T47D (cell line): ENCODE measurements around the gene INHBA.
A peak's percentile ranks its signal among the peaks of the same experiment; 100 is the strongest.

Experiments used
- DNase-seq, 2 experiments: peaks; one replicate each; pipeline versions ENCODE4 v3.0.0 to v3.0.0-alpha.2; 2011 to 2012; ENCODE audit warnings: low read depth in 1 of 2, low spot score in 1 of 2
- JUND ChIP-seq: IDR thresholded peaks from 2 replicates; pipeline ENCODE4 v1.6.1; 2012; ENCODE audit warnings: low read depth
- in situ Hi-C: cut with HindIII; loops from 2 replicates; pipeline ENCODE4 v1.10.0; 2016; ENCODE audit warnings: low sequenced_read_pairs, low pct_unique_long_range_greater_than_20kb

Gene INHBA

DNA sequence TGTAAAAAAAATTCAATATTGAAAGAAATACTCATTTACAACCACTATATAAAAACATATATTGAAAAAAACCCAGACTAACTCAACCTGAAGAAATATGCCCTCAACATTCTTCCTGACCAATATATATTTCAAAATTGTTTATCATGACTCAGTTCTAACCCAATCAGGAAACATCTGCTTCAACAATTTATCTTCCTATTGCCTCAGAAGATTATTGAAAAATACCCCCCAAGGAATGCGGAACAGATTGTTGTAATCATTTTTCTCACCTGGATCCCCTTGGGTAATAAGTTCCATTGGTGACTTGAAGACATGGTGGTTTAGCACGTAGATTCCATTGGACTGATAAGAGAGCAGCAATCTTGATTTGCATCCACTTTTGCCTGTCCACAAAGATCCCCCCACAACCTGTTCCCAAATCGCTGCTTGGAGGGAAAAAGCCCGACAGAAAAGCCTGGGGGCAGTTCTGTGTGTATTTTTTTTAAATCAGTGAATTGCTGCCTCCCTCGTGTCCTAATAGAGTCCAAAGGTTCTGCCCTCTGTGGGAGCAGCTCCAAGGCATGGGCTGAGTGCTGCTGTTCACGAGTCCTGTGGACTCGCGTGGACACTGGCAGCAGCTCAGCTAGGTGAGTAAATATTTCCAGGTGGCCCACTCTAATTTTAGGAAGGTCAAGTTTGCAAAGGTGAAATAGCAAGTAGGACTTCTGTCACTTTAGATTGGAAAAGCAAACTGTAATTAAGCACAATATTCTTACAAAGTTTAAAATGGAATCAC lies 5.9 kb upstream of the INHBA start:
- TF ChIP-seq JUND = no peak
- in situ Hi-C loops = no loop called here
- DNase-seq = no peak

DNA sequence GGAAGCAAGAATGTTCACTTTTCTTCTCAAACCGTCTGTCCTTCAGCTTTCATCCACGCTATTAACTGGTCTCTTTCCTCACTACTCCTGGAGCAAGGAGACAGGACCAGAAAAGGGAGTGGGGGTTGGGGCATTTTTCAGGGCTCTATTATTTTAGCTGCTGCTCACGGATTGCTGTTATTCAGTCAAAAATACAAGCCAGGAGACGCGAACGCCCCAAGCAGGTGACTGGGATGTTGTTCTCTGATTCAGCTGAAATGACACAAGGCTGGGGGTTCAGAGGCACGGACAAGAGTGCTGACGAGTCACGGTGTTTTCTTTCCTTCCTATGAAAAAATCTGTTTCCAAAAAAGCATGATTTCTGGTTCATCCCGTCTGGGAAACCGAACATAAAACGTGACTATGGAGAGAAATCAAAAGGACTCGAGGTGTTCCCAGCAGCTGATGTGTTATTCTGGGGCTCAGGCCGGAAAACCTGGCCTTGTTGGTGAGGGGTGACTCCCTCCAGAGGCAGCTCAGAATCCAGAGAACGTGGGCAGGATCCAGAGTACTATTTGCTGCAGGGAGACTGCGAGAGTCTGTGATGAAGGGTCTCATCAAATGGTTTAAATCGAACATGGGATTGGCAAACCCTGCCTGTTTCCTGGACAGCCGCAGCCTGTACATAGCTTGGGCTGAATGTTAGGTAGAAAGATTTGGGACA lies 3.5 kb upstream of the INHBA start:
- DNase-seq = no peak
- in situ Hi-C loops = no loop called here
- no peak for TF ChIP-seq JUND

DNA sequence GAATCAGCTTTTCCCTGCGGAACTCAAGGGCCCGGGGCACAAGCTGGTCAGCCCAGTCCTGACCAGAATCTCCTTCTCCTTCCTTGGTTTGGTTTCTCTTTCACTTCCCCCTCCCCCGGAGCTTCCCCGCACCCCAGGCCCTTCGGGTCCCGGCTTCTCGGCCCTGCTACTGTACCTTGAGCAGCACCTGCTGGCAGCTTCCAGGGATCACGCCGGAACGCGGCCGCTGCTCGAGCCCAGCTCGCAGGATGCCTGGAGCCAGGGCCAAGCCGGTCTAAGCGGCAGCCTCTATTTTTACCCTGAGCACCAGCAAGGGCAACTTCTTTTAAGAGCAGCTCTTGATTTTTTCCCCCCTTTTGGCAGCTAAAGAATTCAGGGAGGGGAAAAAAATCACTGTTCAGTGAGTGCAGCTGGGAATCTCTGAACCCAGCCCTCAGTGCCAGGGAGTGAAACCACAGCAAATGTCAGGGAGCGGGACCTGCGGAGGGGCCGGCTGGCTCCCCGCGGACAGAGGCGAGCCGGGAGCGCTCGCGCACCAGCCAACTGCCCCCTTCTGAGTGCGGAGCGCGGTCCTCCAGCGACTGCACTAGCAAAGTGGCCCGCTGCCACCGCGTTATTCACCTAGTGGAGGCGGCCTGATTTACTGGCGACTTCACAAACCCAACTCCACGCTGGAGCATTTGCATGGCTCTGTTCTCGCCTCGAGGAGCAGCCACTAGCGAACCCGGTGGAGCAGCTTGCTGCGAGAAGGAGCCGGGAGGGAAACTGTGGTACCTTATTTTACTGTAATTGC lies 2.4 kb upstream of the INHBA start:
- peak; percentile 89 to 94 for DNase-seq
- in situ Hi-C loops = no loop called here
- TF ChIP-seq JUND = no peak

DNA sequence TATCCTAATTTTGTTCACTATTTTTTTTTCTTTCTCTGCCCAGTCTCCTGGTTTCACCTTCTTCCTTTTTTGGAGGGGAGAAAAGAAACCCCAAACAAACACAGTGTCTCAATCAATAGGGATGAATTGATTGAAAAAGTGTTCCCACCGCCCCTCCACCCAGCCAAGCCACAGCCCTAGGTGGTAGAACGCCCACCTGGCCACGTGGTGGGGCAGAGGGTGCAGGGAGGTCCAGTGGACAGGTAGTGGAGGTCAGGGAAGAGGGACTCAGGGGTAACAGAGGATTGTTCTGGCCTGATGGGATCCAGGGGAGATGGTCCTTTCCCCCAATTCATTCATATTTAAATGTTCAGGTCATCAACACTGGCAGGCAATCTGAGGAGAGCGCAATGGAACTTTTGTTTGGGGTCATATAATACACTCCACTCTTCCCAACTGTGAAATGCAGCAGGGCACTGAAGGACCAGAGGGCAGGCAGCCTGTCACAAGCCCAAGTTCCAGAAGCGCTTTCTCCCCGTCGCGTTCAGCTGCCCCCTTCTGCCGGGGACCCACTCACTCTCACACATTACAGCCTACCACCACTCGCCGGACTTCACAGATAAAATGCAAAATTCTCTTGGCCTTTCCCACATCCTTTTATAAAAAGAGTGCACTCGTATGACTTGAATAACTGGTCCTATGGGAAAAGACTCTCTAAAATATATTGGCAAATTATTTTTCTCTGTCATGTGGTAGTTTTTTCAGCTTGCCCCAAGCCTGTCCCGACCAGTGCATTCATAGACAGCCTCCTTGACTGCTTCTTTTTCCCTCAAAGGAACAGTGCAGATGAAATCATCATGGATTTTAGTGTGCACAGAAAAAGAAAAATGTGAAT lies 1.6 kb downstream of the INHBA start:
- no peak for DNase-seq
- in situ Hi-C loops = no loop called here
- no peak for TF ChIP-seq JUND

DNA sequence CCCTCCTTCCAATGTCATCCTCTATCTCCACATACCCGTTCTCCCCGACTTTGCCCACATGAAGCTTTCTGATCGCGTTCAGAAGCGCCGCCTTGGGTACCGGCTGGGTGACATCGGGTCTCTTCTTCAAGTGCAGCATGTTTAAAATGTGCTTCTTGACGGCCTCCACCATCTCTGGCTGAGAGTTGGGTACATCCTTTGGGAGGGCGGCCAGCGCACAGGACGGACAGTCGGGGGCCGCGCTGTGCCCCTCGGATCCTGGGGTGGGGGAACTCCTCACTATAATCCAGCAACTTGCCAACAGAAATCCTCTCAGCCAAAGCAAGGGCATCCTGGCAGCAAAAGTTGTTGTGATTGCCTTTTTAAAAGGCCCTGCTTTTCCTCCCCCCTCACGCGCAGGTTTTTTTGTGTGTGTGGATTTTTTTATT lies 2.8 kb downstream of the INHBA start:
- TF ChIP-seq JUND = no peak
- in situ Hi-C loops = no loop called here
- DNase-seq = no peak

DNA sequence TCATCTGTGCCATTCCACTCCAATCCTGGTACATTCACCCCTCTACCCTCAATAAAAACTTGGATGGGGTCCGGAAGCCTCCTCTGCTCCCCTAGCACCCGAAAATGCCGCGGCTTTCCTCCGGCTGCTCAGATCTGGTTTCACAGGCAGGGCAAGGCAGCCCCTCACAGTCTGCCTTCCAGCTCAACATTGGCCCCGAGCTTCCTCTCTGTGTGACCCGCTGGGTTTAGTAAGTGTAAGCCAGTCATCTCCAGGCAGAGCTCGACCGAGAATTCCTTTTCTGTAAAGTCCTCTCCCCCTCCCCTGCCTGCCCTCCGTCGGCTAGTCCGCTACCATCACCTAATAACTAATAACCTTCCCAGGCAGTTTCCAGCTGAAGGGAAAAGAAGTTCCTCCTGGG lies 3.4 kb downstream of the INHBA start:
- TF ChIP-seq JUND = no peak
- no peak for DNase-seq
- in situ Hi-C loops = no loop called here

DNA sequence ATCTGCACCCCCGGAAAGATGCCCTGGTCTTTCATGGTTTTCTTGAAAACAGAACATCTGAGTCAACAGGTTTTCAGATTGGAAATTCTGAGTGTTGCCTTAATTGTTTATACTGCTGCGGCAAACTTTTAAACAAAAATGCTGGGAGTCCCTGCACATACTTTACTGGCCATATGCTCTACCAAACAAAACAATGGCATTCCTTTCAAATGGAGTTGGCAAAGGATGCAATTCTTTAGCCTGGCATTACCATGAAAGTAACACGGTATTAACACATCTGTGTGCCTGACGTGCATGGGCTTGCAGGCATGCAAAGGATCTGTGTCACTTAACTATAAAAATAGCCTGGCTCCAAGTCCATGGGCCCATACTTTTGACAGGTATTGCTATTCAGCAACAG lies 4.2 kb downstream of the INHBA start:
- no peak for TF ChIP-seq JUND
- no peak for DNase-seq
- in situ Hi-C loops = no loop called here

DNA sequence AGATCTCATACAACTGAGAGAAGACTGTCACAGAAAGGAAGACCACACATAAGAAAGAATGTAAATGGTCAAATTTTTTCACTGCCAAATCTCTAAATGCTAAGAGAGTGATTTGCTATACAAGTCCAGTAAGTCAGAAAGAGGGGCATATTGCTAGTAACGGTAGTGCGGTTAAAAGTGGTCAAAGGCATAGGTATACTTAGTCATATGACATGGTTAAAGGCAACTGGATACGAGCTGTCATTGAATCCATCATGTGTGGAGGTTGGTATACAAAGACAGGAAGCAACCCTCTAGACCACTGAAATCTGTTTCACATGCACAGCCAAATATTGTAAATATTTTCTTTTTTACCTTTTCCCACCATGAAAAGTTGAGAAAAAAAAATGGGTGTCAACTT lies 4.8 kb downstream of the INHBA start:
- in situ Hi-C loops = no loop called here

DNA sequence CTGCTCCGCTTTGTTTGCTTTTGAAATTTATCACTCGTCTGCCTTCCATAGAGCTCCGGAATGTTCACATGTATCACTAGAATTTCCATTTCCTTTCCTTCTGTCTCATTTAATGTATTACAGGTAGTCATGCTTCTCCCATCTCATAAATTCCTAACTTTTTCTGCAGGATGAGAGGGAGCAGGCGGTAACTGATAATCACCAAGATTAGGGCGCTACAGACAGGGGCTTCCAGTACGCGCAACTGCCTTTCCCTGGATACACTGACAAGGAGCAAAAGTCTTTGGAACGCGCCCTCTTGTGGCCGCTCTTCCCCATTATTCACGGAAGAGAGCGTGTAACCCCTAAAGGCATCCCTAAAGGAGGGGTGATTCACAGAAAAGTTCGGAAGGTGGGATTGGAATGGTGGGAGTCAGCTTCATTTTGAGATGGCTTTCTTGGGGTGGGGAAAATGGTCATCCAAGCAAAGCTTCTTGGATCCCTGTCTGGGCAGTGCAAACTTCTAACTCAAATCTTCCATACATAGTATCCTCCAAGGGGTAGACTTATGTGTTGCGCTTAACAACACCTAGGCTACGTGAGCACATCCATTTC lies 6.5 kb downstream of the INHBA start:
- no peak for TF ChIP-seq JUND
- DNase-seq = peak; percentile 64 to 85
- in situ Hi-C loops = no loop called here

More for the DNA sequence above, 4.8 kb downstream of the INHBA start:
- TF ChIP-seq JUND = no peak
- no peak for DNase-seq

DNA sequence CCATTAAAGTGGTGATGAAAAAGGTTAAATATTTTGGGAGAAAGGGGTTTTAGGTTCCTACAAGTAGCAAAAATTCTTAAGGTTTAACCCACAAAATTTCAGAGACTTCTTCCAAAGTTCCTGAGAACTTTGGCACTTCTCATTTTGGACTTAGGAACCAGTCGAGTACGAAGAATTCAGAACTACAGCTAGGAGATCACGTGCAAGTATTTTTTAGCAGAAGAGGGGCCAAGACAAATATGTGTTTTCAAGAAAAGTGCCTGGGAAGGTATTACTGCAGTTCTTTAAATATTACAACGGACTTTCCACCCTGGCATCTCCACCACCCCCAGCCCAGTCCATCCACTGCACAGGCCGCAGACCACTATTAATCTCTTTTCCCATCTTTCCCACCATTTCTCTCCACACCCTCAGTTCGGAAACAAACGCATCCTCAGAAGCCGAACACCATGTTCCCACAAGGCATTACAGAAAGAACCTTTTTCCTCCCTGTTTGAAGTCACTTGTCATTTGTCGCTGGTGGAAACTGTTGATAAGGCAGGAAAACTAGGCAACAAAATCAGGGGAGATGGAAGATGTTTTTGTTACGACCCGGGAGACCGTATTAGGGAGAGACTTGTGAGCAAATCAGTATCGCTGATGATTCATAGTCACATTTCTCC lies 7.1 kb downstream of the INHBA start:
- TF ChIP-seq JUND = no peak
- in situ Hi-C loops = no loop called here
- DNase-seq = no peak

DNA sequence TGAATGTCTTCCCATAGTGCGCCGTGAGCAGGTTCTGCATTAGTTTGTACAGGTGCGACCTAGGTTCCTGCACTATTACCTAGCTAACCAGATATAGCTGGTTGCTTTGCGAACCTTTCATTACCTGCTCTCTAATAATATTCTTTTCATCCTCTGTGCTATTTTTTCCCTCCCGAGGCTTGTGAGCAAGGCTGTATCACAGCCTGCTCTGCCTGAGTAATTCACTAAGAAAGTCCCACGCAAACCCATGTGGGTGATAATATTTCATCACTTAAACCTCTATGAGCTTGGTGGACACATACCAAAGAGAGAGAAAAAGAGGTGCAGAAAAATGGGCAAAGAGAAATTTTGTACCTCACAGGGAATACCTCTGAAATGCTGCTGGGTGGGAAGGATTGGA lies 8.4 kb downstream of the INHBA start:
- TF ChIP-seq JUND = no peak

More for the DNA sequence above, 8.4 kb downstream of the INHBA start:
- in situ Hi-C loops = no loop called here
- DNase-seq = no peak
